OCI-M1 (cell line): ENCODE results near the gene KIAA1671.

ENCODE experiments used
- DNase-seq: peaks from one replicate; lab custom pipeline; 2025; lab: John Stamatoyannopoulos, UW

Gene KIAA1671

GRCh38 chr22:24981656-24982055 lies 29.1 kb downstream of the KIAA1671 start:
- no peak for DNase-seq

- no peak for DNase-seq
Measured at GRCh38 chr22:24982301-24983056, 30.0 kb downstream of the KIAA1671 start.

DNA sequence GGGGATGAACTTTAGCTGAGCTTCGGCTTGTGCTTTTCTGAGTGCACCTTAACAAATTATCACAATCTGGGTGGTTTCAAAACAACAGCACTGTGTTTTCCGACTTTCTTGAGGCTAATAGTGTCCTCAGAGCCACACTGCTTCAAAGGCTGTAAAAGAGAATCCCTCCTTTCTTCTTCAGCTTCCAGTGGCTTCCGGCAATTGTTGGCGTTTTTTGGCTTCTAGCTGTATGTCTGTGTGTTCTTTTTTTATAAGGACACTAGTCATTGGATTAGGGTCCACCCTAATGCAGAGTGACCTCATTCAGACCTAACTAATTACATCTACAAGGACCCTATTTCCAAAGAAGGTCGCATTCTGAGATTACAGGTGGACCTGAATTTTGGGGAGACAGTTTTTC lies 30.6 kb downstream of the KIAA1671 start:
- DNase-seq = no peak

GRCh38 chr22:24984122-24984521 lies 31.6 kb downstream of the KIAA1671 start:
- DNase-seq = no peak

GRCh38 chr22:24985826-24986214 lies 33.3 kb downstream of the KIAA1671 start:
- no peak for DNase-seq

- no peak for DNase-seq
Measured at GRCh38 chr22:24986816-24987215, 34.3 kb downstream of the KIAA1671 start.

- no peak for DNase-seq
Measured at GRCh38 chr22:24989135-24989534, 36.6 kb downstream of the KIAA1671 start.

- DNase-seq = no peak
Measured at GRCh38 chr22:24989541-24989951, 37.0 kb downstream of the KIAA1671 start.

DNA sequence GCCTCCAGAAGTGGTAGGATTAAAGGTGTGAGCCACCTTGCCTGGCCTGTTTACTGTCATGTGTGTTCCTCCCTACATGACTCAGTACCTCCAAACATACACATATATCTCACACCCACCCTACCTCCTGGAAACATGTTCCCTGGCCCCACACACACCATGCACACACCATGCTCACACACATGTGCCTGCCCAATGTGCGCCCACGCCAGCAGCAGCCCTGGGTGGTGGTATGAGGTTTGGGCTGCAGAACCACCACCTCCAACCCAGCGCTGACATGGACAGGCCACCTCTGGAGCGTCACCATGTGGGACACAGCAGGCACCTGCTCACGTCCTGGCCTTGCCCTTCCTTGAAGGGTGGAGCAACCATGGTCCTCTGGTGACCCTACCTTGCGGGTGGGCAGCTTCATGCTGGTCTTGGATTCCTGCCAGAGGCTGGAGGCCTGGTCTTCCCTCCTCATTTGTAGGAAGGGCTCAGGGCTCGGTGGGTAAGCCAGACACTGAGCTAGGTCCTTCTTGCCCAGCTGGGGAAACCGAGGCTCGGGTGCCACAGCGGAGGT lies 37.9 kb downstream of the KIAA1671 start:
- no peak for DNase-seq

DNA sequence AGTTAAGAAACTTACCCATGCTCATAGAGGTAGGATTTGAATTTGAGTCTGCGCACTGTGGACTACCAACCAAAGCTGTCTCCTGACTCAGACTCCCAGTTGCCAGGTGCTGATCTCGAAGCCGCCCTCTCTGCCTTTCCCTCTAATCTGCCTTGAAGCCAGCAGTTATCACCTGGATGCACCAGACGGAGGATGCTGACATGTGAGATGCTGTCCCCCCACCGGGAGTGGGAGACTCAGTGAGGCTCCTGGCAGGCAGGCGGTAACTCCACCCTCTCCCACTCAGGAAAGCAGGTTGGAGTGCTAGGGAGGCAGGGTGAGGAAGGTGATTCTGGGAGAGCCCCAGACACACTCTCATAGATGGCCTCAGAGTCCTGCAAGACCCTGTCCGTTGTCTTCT lies 40.4 kb downstream of the KIAA1671 start:
- no peak for DNase-seq

- DNase-seq = no peak
Measured at GRCh38 chr22:24994070-24994763, 41.7 kb downstream of the KIAA1671 start.

DNA sequence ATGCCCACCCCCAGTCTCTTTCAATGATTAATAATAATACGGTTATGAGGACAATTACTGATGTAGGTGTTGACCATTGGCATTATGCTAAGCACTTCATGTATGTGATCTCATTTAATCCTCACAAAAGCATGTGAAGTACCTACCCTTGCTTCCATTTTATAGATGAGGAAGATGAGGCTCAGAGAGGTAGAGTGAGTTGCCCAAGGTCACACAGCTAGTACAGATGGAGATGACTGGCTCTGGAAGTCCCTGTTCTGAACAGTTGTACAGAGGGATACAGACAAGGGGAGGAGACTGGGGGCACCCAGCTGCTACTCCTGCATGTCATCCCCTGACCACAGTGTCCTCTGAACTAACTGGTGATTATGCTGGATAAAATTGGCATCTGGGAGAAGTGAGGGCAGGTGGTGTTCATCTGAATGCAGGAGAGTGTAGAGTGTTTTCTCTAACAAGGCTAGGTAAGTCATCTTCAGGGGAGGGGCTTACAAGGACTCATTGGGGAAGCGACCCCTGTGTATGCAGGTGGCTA lies 43.2 kb downstream of the KIAA1671 start:
- DNase-seq = no peak

DNA sequence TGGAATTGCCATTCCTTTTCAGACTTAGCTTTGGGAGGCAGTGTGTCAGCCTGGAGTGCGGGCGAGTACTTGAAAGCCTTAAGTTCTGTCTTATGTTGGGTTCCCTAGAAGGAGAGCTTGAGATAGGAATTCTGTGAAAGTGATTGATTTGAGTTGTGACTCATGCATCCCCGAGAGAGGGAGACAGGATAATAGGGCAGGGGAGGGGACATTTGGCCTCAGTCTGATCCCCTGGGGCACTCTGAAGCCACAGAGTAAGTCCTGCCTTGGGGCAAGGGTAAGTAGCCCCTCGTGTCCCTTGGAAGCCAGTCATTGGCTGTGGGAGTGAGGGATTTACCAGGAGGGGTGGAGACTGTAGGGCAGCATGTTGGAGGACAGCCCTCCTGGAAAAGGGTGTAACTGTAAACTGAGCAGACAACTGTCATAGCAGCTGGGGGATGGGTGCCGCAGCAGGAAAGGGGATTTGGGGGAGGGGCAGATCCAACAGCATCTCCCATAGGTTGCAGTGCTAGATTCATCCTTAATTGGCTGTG lies 44.0 kb downstream of the KIAA1671 start:
- peak; percentile 36 for DNase-seq

DNA sequence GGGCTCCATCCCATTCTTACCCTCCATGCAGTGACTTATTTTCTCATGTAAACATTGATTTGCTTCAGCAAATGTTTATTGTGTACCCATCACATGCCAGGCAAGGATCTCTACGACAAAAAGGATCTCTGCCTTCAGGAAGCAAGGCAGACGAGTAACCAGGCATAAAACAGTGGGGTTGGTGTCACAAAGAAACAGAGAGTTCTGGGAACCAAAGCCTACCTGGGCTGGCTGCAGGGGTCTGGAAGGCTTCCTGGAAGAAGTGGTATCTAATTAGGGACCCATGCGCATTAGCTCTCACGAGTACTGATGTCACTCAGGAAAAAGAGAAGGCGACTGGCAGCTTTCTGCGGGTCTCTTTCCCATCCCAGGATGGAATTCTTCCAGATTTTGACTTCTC lies 44.5 kb downstream of the KIAA1671 start:
- DNase-seq = no peak

DNA sequence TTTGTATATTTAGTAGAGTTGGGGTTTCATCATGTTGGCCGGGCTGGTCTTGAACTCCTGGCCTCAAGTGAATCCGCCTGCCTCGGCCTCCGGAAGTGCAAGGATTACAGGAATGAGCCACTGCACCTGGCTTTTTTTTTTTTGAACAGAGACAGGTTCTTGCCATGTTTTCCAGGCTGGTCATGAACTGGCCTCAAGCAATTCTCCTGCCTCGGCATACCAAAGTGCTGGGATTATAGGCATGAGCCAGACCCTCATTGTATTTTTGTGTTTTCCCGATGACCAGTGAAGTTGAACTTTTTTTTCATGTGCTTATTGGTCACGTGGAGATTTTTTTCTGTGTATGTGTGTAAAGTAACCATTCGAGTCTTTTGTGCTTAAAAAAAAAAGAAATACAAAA lies 48.2 kb downstream of the KIAA1671 start:
- no peak for DNase-seq

GRCh38 chr22:25002241-25002985 lies 49.9 kb downstream of the KIAA1671 start:
- no peak for DNase-seq

DNA sequence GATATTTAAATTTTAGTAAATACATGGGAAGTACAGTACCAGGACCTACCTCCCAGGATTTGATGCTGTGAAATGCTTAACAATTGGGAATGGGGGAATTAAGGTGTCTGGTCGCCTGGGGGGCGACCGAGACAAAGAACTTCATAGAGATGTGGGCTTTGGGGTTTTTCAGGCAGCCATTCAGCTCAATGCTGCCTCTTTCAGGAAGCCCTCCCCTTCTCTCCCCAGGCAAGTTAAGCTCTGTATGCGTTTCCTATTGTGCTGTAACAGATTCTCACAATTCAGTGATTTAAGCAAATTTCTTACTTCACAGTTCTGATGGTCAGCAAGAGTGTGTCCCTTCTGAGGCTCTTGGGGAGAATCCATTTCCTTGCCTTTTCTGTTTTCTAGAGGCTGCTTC lies 53.8 kb downstream of the KIAA1671 start:
- DNase-seq = no peak

- peak; percentile 31 for DNase-seq
Measured at GRCh38 chr22:25007444-25008106, 55.1 kb downstream of the KIAA1671 start.

DNA sequence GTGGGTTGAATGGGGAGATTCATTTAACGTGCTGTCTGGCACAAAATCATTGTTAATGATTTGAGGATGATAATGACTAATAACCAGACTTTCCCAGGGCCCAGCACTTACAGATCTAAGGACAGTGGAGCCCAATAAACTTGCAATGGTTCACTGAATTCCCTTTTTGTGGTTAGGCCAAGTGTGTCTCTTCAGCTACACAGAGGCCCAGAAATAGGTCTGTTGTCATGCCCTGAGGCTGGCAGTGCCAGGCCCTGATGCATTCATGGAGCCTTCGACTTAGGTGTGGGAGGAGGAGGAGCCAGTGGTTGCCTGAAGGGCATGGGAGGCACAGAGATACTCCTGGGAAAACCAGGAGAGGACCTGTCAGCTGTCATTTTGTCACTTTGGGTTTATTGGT lies 56.1 kb downstream of the KIAA1671 start:
- DNase-seq = no peak

DNA sequence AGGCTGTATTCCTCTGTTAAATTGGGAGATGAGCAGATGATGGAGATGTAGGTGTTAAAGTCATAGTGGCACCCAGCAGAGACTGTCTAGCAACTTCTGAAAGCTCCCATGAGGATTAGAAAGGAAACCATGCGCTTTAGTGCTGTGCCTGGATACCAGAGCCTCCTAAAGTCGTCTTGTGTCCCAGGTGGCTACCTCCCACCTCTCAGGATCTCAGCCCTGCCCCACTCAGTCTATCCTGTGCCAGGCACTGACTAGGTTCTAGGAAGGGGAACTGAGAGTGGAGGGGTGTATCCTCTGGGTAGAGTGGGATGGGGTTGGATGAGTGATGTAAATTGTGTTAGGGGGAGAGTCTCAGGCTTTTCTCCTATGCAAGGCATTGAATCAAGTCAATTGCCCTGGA lies 60.2 kb downstream of the KIAA1671 start:
- DNase-seq = no peak

DNA sequence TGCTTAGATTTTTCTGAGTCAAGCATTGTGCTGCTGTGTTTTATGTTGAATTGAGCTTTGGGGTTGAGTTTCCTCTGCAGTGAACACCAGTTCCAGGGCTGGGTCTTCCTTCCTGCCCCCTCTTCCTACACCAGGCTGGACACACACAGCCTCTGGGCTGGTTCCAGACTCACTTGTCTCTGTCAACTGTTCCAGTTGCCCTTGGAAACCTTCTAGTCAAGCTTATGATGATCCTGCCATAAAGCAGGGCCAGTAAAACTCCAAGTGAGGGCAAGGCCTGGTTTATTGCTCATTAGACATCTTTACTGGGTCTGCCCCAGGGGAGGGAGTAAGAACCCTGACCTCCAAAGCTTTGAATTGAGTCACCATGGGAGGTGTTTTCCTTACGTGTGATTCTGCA lies 61.1 kb downstream of the KIAA1671 start:
- DNase-seq = no peak
